Transverse colon (tissue), 4 donors: ENCODE data around the gene ADGRG4. TPM values are rescaled to one million over a fixed set of nuclear protein-coding genes. Genes with fewer than 3 reads are reported as not detected.

Experiments used
- DNase-seq: peaks from one replicate; pipeline ENCODE4 v3.0.0-alpha.2; 2019
- H3K27ac ChIP-seq, 4 donors: fragments of 200-600 bp; sonication (generic); 2 replicates each; pipeline ENCODE4 v1.5.1; 2016 to 2018; ENCODE audit warnings: inconsistent platforms in 4 of 4
- H3K27me3 ChIP-seq: fragments of 200-600 bp; sonication (generic); 2 replicates; pipeline ENCODE4 v1.5.1; 2017; ENCODE audit warnings: inconsistent platforms
- H3K36me3 ChIP-seq, 4 donors: fragments of 200-600 bp; sonication (generic); 2 replicates each; pipeline ENCODE4 v1.5.1; 2017 to 2019; ENCODE audit warnings: inconsistent platforms in 4 of 4
- H3K4me1 ChIP-seq, 4 donors: fragments of 200-600 bp; sonication (generic); 2 replicates each; pipeline ENCODE4 v1.5.1; 2017 to 2020; ENCODE audit warnings: inconsistent platforms in 4 of 4
- H3K4me3 ChIP-seq, 4 donors: fragments of 200-600 bp; sonication (generic); 1 replicate in 1 of 4; 2 replicates in 3 of 4; pipeline versions ENCODE4 v1.5.1 to v1.6.1; 2017 to 2019; ENCODE audit warnings: inconsistent platforms in 4 of 4
- H3K9me3 ChIP-seq, 2 donors: fragments of 200-600 bp; sonication (generic); 2 replicates each; pipeline ENCODE4 v1.5.1; 2017 to 2019; ENCODE audit warnings: inconsistent platforms in 2 of 2
- CTCF ChIP-seq, 5 experiments: fragments of 200-600 bp in 3 of 5; fragments of 450-650 bp in 2 of 5; sonication (generic) in 3 of 5; IDR thresholded peaks; 1 replicate in 2 of 5; 2 replicates in 3 of 5; pipeline ENCODE4 v1.5.1; 2016 to 2017; ENCODE audit warnings: antibody characterized with exemption in 5 of 5, inconsistent platforms in 3 of 5, mild to moderate bottlenecking in 2 of 5, moderate library complexity in 1 of 5
- EP300 ChIP-seq: sonication (generic); formaldehyde crosslinking; IDR thresholded peaks from one replicate; pipeline ENCODE4 v1.6.1; 2017; ENCODE audit warnings: antibody characterized with exemption, low read depth
- POLR2A ChIP-seq: fragments of 450-650 bp; IDR thresholded peaks from one replicate; pipeline ENCODE4 v1.6.1; 2016; ENCODE audit warnings: antibody characterized with exemption, mild to moderate bottlenecking, moderate library complexity
- POLR2AphosphoS5 ChIP-seq, 3 donors: sonication (generic); formaldehyde crosslinking; IDR thresholded peaks; one replicate each; pipeline ENCODE4 v1.6.1; 2016; ENCODE audit warnings: antibody characterized with exemption in 3 of 3
- WGBS, 2 donors: methylation state at CpG; one replicate each; pipeline ENCODE4 v1.1.5; 2018; ENCODE audit warnings: low coverage in 1 of 2; 5-methylcytosine and 5-hydroxymethylcytosine counted together
- in situ Hi-C, 4 donors: fragments of 200-750 bp; cut with MboI; loops; one replicate each; pipeline versions ENCODE4 v1.15.0 to v1.15.1; 2017; ENCODE audit warnings: low sequenced_read_pairs in 3 of 4, low pct_ligation_motif_present in 1 of 4, low pct_unique_long_range_greater_than_20kb in 1 of 4
- intact Hi-C: fragments of 100-400 bp; cut with DNase I; formaldehyde crosslinking; loops from one replicate; pipeline ENCODE4 v1.15.1; 2023; ENCODE audit warnings: low total_unique reads
- total RNA-seq, 4 donors: library from RNA; depleted of rRNA; stranded (reverse); fragments of >200 nt; gene quantifications; one replicate each; pipeline ENCODE4 v1.1.0, GENCODE V29; 2016

The ADGRG4 gene
- total RNA-seq, 4 donors from 2014 or later: under 0.01 TPM; not detected in 3

GRCh38 chrX:136405126-136405525 lies 104.4 kb downstream of the ADGRG4 start:
- H3K9me3 ChIP-seq: no peaks in the 10 kb centered on the region
- no peak for DNase-seq
- no peak overlapping the region for H3K4me3 ChIP-seq
- H3K4me1 ChIP-seq: no peaks in the 10 kb centered on the region
- H3K27me3 ChIP-seq: no peaks in the 10 kb centered on the region
- in situ Hi-C loops (no loop called here), intact Hi-C loops (no loop called here)
- no peak overlapping the region for H3K27ac ChIP-seq
- TF ChIP-seq POLR2AphosphoS5 (IDR thresholded peaks at IDR 0.05): no peak
- no peak for TF ChIP-seq CTCF (IDR thresholded peaks at IDR 0.05)
- TF ChIP-seq POLR2A: no peak
- TF ChIP-seq EP300: no peak
- no peaks in the 10 kb centered on the region for H3K36me3 ChIP-seq
- 72 to 89% methylated on average over 5 to 8 of the region's 8 CpGs for WGBS, 2 donors

- Histone ChIP-seq H3K27me3 (no peaks in the 10 kb centered on the region), H3K4me1 (no peaks in the 10 kb centered on the region), H3K27ac (no peak overlapping the region), H3K4me3 (no peak overlapping the region), H3K9me3 (no peaks in the 10 kb centered on the region), H3K36me3 (no peaks in the 10 kb centered on the region)
- WGBS, 2 donors: 54% methylated on average over 2 of the region's 2 CpGs; no CpG with 5 or more reads in 1 of the 2 donors
- TF ChIP-seq CTCF (IDR thresholded peaks at IDR 0.05) (no peak), EP300 (no peak), POLR2A (no peak), POLR2AphosphoS5 (IDR thresholded peaks at IDR 0.05) (no peak)
- in situ Hi-C loops: no loop called here
- intact Hi-C loops: no loop called here
- no peak for DNase-seq
Measured at GRCh38 chrX:136417806-136418205, 117.0 kb downstream of the ADGRG4 start.

GRCh38 chrX:136421338-136421737 lies 120.6 kb downstream of the ADGRG4 start:
- Histone ChIP-seq H3K36me3 (no peaks in the 10 kb centered on the region), H3K4me3 (no peak overlapping the region), H3K27me3 (no peaks in the 10 kb centered on the region), H3K4me1 (no peaks in the 10 kb centered on the region), H3K9me3 (no peaks in the 10 kb centered on the region), H3K27ac (no peak overlapping the region)
- DNase-seq: no peak
- 84% methylated on average over 14 of the region's 14 CpGs; no CpG with 5 or more reads in 1 of the 2 donors for WGBS, 2 donors
- in situ Hi-C loops (no loop called here), intact Hi-C loops (no loop called here)
- TF ChIP-seq POLR2AphosphoS5 (IDR thresholded peaks at IDR 0.05): no peak
- TF ChIP-seq EP300: no peak
- no peak for TF ChIP-seq POLR2A
- TF ChIP-seq CTCF (IDR thresholded peaks at IDR 0.05): no peak

- no peaks in the 10 kb centered on the region for H3K36me3 ChIP-seq
- H3K4me3 ChIP-seq: no peak overlapping the region
- H3K27me3 ChIP-seq: no peaks in the 10 kb centered on the region
- no peaks in the 10 kb centered on the region for H3K9me3 ChIP-seq
- in situ Hi-C loops (no loop called here), intact Hi-C loops (no loop called here)
- no peak for TF ChIP-seq POLR2A
- H3K27ac ChIP-seq: no peak overlapping the region
- WGBS, 2 donors: 29 to 32% methylated on average over 1 to 2 of the region's 2 CpGs
- DNase-seq: no peak
- no peaks in the 10 kb centered on the region for H3K4me1 ChIP-seq
Measured at GRCh38 chrX:136423724-136424123, 123.0 kb downstream of the ADGRG4 start.

- Histone ChIP-seq H3K27me3 (no peaks in the 10 kb centered on the region), H3K36me3 (no peaks in the 10 kb centered on the region), H3K27ac (no peak overlapping the region), H3K4me3 (no peak overlapping the region), H3K4me1 (no peaks in the 10 kb centered on the region), H3K9me3 (no peaks in the 10 kb centered on the region)
- WGBS, 2 donors: 57 to 64% methylated on average over 2 of the region's 2 CpGs
- intact Hi-C loops (no loop called here), in situ Hi-C loops (no loop called here)
- no peak for DNase-seq
- no peak for TF ChIP-seq POLR2AphosphoS5 (IDR thresholded peaks at IDR 0.05)
Measured at GRCh38 chrX:136425996-136426395, 125.2 kb downstream of the ADGRG4 start.
